Ascending aorta (tissue), 2 donors: ENCODE measurements around the gene NFU1. TPM values are rescaled to one million over a fixed set of nuclear protein-coding genes. Genes with fewer than 3 reads are reported as not detected.

Experiments used
- DNase-seq, 2 donors: peaks; one replicate each; pipeline ENCODE4 v3.0.0-alpha.2; 2019; ENCODE audit warnings: low spot score in 2 of 2
- H3K27ac ChIP-seq, 2 donors: fragments of 200-600 bp; sonication (generic); one replicate each; pipeline ENCODE4 v1.5.1; 2016 to 2017; ENCODE audit warnings: mild to moderate bottlenecking in 1 of 2
- H3K27me3 ChIP-seq: fragments of 200-600 bp; sonication (generic); one replicate; pipeline ENCODE4 v1.5.1; 2017
- H3K36me3 ChIP-seq, 2 donors: fragments of 200-600 bp; sonication (generic); one replicate each; pipeline ENCODE4 v1.5.1; 2016
- H3K4me1 ChIP-seq, 2 donors: fragments of 200-600 bp; sonication (generic); one replicate each; pipeline ENCODE4 v1.5.1; 2016 to 2017; ENCODE audit warnings: mild to moderate bottlenecking in 1 of 2
- H3K4me3 ChIP-seq, 2 donors: fragments of 200-600 bp; sonication (generic); one replicate each; pipeline ENCODE4 v1.5.1; 2016 to 2017; ENCODE audit warnings: mild to moderate bottlenecking in 1 of 2
- H3K9me3 ChIP-seq, 2 donors: fragments of 200-600 bp; sonication (generic); one replicate each; pipeline ENCODE4 v1.5.1; 2016
- intact Hi-C: fragments of 100-400 bp; cut with DNase I; formaldehyde crosslinking; loops from one replicate; pipeline ENCODE4 v1.15.1; 2023
- total RNA-seq: library from RNA; depleted of rRNA; stranded (reverse); fragments of >200 nt; gene quantifications from one replicate; pipeline ENCODE4 v1.1.0, GENCODE V29; 2016
- TF ChIP-seq, protein P1 (sequence below), 3 experiments: fragments of 200-600 bp in 2 of 3; fragments of 450-650 bp in 1 of 3; sonication (generic) in 2 of 3; IDR thresholded peaks; one replicate each; pipeline ENCODE4 v1.5.1; 2016 to 2019; ENCODE audit warnings: antibody characterized with exemption in 3 of 3, mild to moderate bottlenecking in 1 of 3, moderate library complexity in 1 of 3

NFU1 gene
- total RNA-seq, 1 donor from 2014 or later: 49.4 TPM

- H3K27me3 ChIP-seq: no peaks in the 10 kb centered on the region
- DNase-seq: no peak
- no peaks in the 10 kb centered on the region for H3K36me3 ChIP-seq
- TF ChIP-seq, protein P1, sequence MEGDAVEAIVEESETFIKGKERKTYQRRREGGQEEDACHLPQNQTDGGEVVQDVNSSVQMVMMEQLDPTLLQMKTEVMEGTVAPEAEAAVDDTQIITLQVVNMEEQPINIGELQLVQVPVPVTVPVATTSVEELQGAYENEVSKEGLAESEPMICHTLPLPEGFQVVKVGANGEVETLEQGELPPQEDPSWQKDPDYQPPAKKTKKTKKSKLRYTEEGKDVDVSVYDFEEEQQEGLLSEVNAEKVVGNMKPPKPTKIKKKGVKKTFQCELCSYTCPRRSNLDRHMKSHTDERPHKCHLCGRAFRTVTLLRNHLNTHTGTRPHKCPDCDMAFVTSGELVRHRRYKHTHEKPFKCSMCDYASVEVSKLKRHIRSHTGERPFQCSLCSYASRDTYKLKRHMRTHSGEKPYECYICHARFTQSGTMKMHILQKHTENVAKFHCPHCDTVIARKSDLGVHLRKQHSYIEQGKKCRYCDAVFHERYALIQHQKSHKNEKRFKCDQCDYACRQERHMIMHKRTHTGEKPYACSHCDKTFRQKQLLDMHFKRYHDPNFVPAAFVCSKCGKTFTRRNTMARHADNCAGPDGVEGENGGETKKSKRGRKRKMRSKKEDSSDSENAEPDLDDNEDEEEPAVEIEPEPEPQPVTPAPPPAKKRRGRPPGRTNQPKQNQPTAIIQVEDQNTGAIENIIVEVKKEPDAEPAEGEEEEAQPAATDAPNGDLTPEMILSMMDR (IDR thresholded peaks at IDR 0.05): no peak
- H3K27ac ChIP-seq: peak overlapping the region in 1 of 2 donors; percentile 89
- H3K9me3 ChIP-seq: no peaks in the 10 kb centered on the region
- H3K4me3 ChIP-seq: peak overlapping the region in 1 of 2 donors; percentile 82
- peaks cover 4 to 5% of the 10 kb centered on the region in 2 donors for H3K4me1 ChIP-seq
- intact Hi-C loops: loop anchor here (5.0 kb wide), 1 partner anchor 258 kb away; the partner anchor contains the start of gene AAK1
These were observed 52.6 kb downstream of the NFU1 start for GRCh38 chr2:69384618-69385081.

GRCh38 chr2:69383176-69383812, 53.9 kb downstream of the NFU1 start:
- intact Hi-C loops: no loop called here
- TF ChIP-seq, protein P1 (IDR thresholded peaks at IDR 0.05): no peak
- no peaks in the 10 kb centered on the region for H3K36me3 ChIP-seq
- H3K27me3 ChIP-seq: no peaks in the 10 kb centered on the region
- no peak for DNase-seq
- peak overlapping the region in 1 of 2 donors; percentile 5 for H3K27ac ChIP-seq
- H3K9me3 ChIP-seq: no peaks in the 10 kb centered on the region
- H3K4me3 ChIP-seq: peak overlapping the region in 1 of 2 donors; percentile 82
- H3K4me1 ChIP-seq: peaks cover 4 to 5% of the 10 kb centered on the region in 2 donors

DNA sequence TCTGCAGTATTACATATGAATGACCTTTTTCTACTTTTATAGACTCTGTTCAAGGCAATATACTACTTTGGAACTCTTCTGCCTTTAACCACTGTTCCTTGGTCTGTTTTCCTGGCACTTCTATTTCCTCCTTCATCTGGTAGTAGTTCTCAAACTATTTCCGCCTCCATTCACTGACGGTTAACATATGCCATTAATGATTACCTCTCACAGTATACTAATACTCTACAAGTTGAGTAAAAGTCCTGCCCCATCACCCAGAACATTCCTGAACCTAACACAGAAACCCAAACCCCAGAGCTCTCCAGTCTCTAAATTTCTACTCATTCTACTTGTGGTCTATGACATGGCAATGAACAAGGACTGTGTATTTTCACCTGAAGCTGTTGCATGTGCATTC, 54.7 kb downstream of the NFU1 start:
- no peaks in the 10 kb centered on the region for H3K9me3 ChIP-seq
- intact Hi-C loops: no loop called here
- H3K4me3 ChIP-seq: no peak overlapping the region
- H3K27me3 ChIP-seq: no peaks in the 10 kb centered on the region
- DNase-seq: no peak
- peaks cover 2 to 4% of the 10 kb centered on the region in 2 donors for H3K4me1 ChIP-seq
- H3K36me3 ChIP-seq: no peaks in the 10 kb centered on the region
- no peak overlapping the region for H3K27ac ChIP-seq
- TF ChIP-seq, protein P1 (IDR thresholded peaks at IDR 0.05): no peak

DNA sequence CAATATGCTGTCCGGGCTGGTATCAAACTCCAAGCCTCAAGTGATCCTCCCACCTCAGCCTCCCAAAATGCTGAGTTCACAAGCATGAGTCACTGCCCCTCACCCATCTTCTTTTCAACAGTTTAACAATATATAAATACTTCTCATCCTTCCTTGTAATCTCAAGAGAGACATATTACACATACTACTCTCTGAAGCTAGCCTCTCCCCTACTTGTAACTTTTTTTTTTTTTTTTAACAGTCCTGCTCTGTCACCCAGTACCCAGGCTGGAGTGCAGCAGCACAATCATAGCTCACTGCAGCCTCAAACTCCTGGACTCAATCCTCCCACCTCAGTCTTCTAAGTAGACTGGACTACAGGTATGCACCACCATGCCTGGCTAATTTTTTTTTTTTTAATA, 55.9 kb downstream of the NFU1 start:
- Histone ChIP-seq H3K27ac (peak overlapping the region in 1 of 2 donors; percentile 28), H3K4me3 (no peak overlapping the region), H3K36me3 (no peaks in the 10 kb centered on the region), H3K9me3 (no peaks in the 10 kb centered on the region), H3K4me1 (peaks cover 2 to 4% of the 10 kb centered on the region in 2 donors), H3K27me3 (no peaks in the 10 kb centered on the region)
- TF ChIP-seq, protein P1 (IDR thresholded peaks at IDR 0.05): no peak
- DNase-seq: no peak
- intact Hi-C loops: no loop called here

GRCh38 chr2:69380072-69380917, 56.9 kb downstream of the NFU1 start:
- Histone ChIP-seq H3K27ac (peak overlapping the region in 1 of 2 donors; percentile 32), H3K36me3 (no peaks in the 10 kb centered on the region), H3K4me1 (peaks cover under 1 to 2% of the 10 kb centered on the region in 2 donors), H3K4me3 (no peak overlapping the region), H3K27me3 (no peaks in the 10 kb centered on the region), H3K9me3 (no peaks in the 10 kb centered on the region)
- TF ChIP-seq, protein P1 (IDR thresholded peaks at IDR 0.05): no peak
- intact Hi-C loops: no loop called here
- DNase-seq: no peak
